GM23338 (cell line): ENCODE measurements around the gene DPYD.

Experiments
- CREB1 ChIP-seq: fragments of 250-450 bp; sonication (Bioruptor Pico); IDR thresholded peaks from 2 replicates; pipeline ENCODE4 v1.5.0; 2020; ENCODE audit warnings: low read depth, mild to moderate bottlenecking, moderate library complexity
- CTCF ChIP-seq, 2 experiments: fragments of 200-600 bp in 1 of 2; sonication (generic) in 1 of 2; conservative IDR thresholded peaks; 2 replicates each; pipeline versions ENCODE4 v1.5.1 to v1.6.1; 2016 to 2017; ENCODE audit warnings: antibody characterized with exemption in 2 of 2, low read depth in 2 of 2, mild to moderate bottlenecking in 2 of 2, moderate library complexity in 1 of 2
- EZH2 ChIP-seq: fragments of 200-600 bp; sonication (generic); IDR thresholded peaks from one replicate; pipeline ENCODE4 v1.8.0; 2017; ENCODE audit warnings: antibody characterized with exemption, mild to moderate bottlenecking, low read depth; ENCODE audit not compliant: unreplicated experiment
- EZH2phosphoT487 ChIP-seq: fragments of 200-600 bp; sonication (generic); IDR thresholded peaks from one replicate; pipeline ENCODE4 v1.8.1; 2018; ENCODE audit warnings: antibody characterized with exemption; ENCODE audit not compliant: unreplicated experiment
- TF ChIP-seq, protein P1 (sequence below): IDR thresholded peaks from one replicate; pipeline ENCODE4 v1.6.1; 2018; ENCODE audit warnings: antibody characterized with exemption; ENCODE audit not compliant: unreplicated experiment

- TF ChIP-seq CTCF (conservative IDR thresholded peaks at IDR 0.05; ENCODE audit: low read depth in 2 of 2), result no peak
- no peak for TF ChIP-seq EZH2phosphoT487
- no peak for TF ChIP-seq EZH2
- TF ChIP-seq, protein P1, sequence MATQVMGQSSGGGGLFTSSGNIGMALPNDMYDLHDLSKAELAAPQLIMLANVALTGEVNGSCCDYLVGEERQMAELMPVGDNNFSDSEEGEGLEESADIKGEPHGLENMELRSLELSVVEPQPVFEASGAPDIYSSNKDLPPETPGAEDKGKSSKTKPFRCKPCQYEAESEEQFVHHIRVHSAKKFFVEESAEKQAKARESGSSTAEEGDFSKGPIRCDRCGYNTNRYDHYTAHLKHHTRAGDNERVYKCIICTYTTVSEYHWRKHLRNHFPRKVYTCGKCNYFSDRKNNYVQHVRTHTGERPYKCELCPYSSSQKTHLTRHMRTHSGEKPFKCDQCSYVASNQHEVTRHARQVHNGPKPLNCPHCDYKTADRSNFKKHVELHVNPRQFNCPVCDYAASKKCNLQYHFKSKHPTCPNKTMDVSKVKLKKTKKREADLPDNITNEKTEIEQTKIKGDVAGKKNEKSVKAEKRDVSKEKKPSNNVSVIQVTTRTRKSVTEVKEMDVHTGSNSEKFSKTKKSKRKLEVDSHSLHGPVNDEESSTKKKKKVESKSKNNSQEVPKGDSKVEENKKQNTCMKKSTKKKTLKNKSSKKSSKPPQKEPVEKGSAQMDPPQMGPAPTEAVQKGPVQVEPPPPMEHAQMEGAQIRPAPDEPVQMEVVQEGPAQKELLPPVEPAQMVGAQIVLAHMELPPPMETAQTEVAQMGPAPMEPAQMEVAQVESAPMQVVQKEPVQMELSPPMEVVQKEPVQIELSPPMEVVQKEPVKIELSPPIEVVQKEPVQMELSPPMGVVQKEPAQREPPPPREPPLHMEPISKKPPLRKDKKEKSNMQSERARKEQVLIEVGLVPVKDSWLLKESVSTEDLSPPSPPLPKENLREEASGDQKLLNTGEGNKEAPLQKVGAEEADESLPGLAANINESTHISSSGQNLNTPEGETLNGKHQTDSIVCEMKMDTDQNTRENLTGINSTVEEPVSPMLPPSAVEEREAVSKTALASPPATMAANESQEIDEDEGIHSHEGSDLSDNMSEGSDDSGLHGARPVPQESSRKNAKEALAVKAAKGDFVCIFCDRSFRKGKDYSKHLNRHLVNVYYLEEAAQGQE, result no peak
- TF ChIP-seq CREB1 (CRISPR knock-in tag), result no peak
Measured at GRCh38 chr1:97802011-97802410, 118.8 kb downstream of the DPYD start.
